GM12874 (cell line): ENCODE data around the gene SSBP3.

ENCODE experiments used
- TF ChIP-seq, protein P1 (sequence below): IDR thresholded peaks from 2 replicates; pipeline ENCODE4 v1.5.1; 2011; ENCODE audit warnings: low read depth, mild to moderate bottlenecking, control low read depth, low read length, moderate library complexity; ENCODE audit not compliant: insufficient read depth

The SSBP3 gene

GRCh38 chr1:54407404-54408146 lies 1.4 kb upstream of the SSBP3 start:
- TF ChIP-seq, protein P1, sequence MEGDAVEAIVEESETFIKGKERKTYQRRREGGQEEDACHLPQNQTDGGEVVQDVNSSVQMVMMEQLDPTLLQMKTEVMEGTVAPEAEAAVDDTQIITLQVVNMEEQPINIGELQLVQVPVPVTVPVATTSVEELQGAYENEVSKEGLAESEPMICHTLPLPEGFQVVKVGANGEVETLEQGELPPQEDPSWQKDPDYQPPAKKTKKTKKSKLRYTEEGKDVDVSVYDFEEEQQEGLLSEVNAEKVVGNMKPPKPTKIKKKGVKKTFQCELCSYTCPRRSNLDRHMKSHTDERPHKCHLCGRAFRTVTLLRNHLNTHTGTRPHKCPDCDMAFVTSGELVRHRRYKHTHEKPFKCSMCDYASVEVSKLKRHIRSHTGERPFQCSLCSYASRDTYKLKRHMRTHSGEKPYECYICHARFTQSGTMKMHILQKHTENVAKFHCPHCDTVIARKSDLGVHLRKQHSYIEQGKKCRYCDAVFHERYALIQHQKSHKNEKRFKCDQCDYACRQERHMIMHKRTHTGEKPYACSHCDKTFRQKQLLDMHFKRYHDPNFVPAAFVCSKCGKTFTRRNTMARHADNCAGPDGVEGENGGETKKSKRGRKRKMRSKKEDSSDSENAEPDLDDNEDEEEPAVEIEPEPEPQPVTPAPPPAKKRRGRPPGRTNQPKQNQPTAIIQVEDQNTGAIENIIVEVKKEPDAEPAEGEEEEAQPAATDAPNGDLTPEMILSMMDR, result no peak

DNA sequence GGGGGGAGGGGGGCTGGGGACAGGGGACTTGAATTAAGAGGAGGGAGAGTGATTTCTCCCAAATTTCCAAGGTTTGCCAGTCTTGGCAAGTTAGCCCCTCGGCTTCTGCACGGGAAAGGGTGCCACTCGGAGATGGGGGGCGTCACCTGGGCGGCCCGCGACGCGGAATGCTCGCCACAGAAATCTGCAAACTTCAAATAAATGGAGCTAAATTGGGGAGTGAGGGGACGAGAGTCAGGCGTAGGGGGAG lies 885 bp upstream of the SSBP3 start:
- TF ChIP-seq, protein P1, result no peak

DNA sequence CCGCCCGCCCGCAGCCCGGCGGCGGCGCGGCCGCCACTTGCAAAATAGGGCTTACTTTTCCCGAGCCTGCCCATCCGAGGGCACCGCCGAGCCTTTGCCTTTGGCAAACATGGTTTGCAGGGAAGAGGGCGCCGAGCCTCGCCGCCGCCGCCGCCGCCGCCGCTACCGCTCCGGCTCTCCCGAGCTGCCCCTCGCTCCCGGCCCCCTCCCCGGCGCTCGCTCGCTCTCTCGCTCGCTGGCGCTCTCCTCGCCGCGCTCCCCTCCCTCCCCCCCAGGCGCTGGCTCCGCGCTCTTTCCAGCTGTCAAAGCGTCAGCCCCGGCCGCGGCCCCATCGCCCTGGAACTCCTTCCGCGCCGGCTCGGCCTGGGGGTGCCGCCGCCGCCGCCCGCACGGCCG lies 298 bp downstream of the SSBP3 start:
- TF ChIP-seq, protein P1, result no peak

DNA sequence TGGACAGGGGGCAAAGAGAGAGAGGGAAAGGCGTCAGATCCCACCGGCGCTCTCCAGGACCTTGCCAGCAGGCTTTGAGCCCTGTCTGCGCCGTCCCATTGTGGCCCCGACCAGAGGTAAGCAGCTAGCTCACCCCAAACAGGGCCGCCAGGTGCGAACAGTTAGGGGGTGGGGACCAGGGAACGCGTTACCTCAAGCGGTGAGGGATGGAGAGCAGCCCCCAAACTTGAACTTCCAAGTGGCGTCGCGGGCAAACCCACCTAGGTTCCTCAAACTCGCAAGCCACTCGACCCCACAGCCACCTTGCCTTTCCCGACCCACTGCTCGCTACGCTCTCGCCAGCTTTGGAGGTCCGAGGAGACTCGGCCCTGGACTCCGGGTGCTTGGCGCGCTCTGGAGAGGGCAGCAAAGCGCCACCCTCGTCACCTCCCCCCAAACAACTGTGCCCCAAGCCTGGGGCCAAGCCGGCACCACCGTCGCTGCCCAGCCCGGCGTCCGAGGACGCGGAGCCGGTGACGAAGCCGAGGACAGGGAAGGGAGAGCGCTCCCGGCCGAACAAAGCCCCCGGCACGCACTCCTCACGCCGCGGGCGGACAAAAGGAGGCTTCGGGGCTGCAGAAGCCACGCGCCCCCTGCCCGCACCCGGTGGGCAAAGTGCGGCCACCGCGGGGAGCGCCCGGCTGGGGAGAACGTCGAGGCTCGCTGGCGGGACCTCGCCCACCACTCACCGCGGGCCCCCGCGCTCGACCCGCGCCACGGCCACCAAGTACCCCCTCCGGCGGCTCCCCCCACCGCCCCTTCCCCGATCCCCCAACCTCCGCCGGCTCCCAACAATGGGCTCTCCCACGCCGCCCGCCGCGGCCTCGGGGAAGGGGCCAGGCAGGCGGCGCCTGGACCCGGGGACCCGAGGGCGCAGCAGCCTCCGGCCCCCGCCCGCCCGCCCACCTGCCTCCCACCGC lies 976 bp downstream of the SSBP3 start:
- TF ChIP-seq, protein P1, result no peak

DNA sequence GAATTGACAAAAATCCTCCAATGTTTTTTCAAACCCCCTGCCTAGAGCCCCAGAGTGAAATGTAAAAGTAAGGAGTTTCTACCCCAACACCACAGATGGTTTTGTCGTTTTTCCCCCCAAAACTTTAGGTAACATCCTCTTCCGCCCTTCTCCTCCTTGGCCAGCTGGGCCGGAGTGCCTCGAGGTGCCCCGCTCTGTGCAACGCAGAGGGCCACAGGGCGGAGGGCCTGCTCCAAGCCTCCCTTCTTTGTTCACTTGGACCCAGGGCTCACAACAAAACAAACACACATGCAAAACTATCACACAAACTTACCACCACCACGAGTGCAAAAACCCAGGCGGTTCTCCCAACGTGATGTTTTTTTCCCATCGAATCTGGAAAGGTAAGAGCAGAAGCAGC lies 1.9 kb downstream of the SSBP3 start:
- TF ChIP-seq, protein P1, result no peak

DNA sequence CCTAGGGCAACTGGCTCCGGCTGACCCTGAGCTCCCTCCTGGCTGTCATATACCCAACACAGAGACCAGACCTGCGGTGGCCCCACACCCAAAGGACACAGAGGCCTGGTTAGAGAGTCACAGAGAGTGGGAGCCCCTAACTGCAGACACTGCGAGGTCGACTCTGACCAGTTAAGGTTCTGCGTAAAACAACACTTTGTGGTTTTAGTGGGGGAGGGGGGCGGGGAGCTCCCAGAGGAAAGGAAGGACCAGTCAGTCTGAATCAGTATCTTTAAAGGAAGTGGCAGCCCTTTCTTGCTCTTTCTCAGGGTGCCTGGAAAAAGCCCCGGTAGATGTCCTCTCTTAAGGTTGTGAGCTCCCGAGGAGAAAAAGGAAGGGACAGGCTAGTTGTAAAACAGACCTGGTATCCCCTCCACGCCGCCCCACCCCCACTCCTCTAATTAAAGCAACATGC lies 2.4 kb downstream of the SSBP3 start:
- TF ChIP-seq, protein P1, result no peak

- TF ChIP-seq, protein P1, result no peak
These were observed 2.8 kb downstream of the SSBP3 start for GRCh38 chr1:54403405-54403804.
